Activated CD4-positive, alpha-beta T cell treated with anti-CD3 and anti-CD28 coated beads for 36 hours (primary cell): ENCODE results near the gene RRM1. TPM values are rescaled to one million over a fixed set of nuclear protein-coding genes. Genes with fewer than 3 reads are reported as not detected.

Experiments used
- ATAC-seq: fragments of 200-7000 bp; cut with Tn5 transposase; one replicate; pipeline ENCODE4 v1.10.0; 2021; ENCODE audit warnings: mild to moderate bottlenecking, moderate library complexity
- CTCF ChIA-PET: fragments of 350-600 bp; sonication (Branson Sonifier 250); formaldehyde crosslinking; loops from one replicate; lab custom pipeline; 2021; ENCODE audit warnings: antibody characterized with exemption; lab: Charles Lee
- POLR2A ChIA-PET: fragments of 350-600 bp; sonication (Branson Sonifier 250); formaldehyde crosslinking; loops from one replicate; lab custom pipeline; 2021; ENCODE audit warnings: antibody characterized with exemption, inconsistent platforms; lab: Charles Lee
- DNase-seq: peaks from one replicate; pipeline ENCODE4 v3.0.0-alpha.2; 2020
- H3K27ac Mint-ChIP-seq: one replicate; pipeline ENCODE4 v1.8.0; 2021; ENCODE audit warnings: mixed read lengths
- H3K27me3 Mint-ChIP-seq: one replicate; pipeline ENCODE4 v1.8.0; 2021; ENCODE audit warnings: mixed read lengths
- H3K36me3 Mint-ChIP-seq: one replicate; pipeline ENCODE4 v1.8.0; 2021; ENCODE audit warnings: low read depth, mixed read lengths
- H3K4me1 Mint-ChIP-seq: one replicate; pipeline ENCODE4 v1.8.0; 2021; ENCODE audit warnings: mixed read lengths
- H3K4me3 Mint-ChIP-seq: one replicate; pipeline ENCODE4 v1.8.0; 2021; ENCODE audit warnings: mild to moderate bottlenecking, moderate library complexity, mixed read lengths
- H3K9me3 Mint-ChIP-seq: one replicate; pipeline ENCODE4 v1.8.0; 2021; ENCODE audit warnings: low read depth, mixed read lengths
- intact Hi-C, 2 experiments: fragments of 100-400 bp; cut with DNase I in 1 of 2; cut with micrococcal nuclease in 1 of 2; formaldehyde crosslinking; loops; one replicate each; pipeline versions ENCODE4 v1.14.2 to v1.15.1; 2022 to 2024; cut with DNase I, micrococcal nuclease
- total RNA-seq, 2 experiments: library from RNA; stranded (reverse); gene quantifications; one replicate each; pipeline ENCODE4 v1.2.3, GENCODE V29; 2021

RRM1 gene
- total RNA-seq, 2 experiments from 2014 or later = 220 to 259 TPM

DNA sequence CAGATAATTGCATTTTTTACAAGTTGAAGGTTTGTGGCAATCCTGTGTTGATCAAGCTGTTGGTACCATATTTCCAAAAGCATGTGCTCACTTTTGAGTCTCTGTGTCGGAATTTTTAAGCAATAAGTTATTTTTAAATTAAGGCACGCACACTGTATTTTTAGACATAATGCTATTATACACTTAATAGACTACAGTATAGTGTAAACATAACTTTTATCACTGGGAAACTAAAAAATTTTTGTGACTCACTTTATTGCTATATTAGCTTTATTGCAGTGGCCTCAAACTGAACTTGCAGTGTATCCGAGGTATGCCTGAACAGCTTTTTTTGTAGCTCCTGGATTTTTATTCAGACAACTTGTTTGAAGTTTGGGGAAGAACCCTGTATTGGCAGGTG lies 31.3 kb upstream of the RRM1 start:
- Mint-ChIP-seq H3K4me3 (no peak overlapping the region), H3K4me1 (peaks cover 49% of the 10 kb centered on the region), H3K9me3 (no peaks in the 10 kb centered on the region), H3K27ac (no peak overlapping the region), H3K27me3 (no peaks in the 10 kb centered on the region), H3K36me3 (peaks cover 25% of the 10 kb centered on the region)
- intact Hi-C loops = no loop called here
- ATAC-seq (no peak), DNase-seq (no peak)
- CTCF ChIA-PET = interaction anchor here (0.8 to 2.7 kb wide), 8 partner anchors 9 to 255 kb away, joined by 3 to 21 read pairs (median 4); partner anchors contain the start of genes PGAP2 and STIM1
- POLR2A ChIA-PET = no interaction called here

DNA sequence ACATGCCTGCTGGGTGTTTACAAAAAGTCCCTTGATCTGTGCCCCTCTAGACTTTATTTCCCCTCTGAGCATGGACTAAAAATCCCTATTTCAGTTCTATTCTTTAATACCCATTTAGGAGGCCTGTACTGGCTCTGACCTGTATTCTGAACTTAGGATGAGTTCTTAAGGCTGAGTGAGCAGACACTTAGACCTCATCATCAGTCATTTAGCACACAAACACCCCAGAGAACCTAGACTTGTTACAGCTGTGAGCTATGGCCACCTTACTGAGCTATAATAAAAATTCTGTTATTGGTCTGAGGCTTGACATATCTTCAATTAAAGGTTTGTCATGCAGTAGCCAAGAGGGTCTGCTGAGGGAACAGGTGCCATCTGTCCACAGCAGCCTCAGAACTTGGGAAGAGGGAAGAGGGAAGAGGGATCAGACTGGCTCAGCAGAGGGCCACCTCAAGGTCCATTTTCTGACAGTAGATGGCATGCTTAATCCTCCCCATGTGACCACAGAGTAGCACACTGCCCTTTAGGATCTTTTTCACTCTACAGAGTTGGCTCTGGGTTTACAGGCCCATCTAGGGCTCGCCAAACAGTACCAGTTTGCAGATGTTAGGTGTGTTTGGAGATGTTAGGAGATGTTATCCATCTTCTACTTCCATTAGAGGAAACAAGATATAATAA lies 30.2 kb upstream of the RRM1 start:
- H3K27me3 Mint-ChIP-seq = no peaks in the 10 kb centered on the region
- H3K27ac Mint-ChIP-seq = no peak overlapping the region
- H3K9me3 Mint-ChIP-seq = no peaks in the 10 kb centered on the region
- no peak for DNase-seq
- H3K4me1 Mint-ChIP-seq = peaks cover 54% of the 10 kb centered on the region
- no peak for ATAC-seq
- intact Hi-C loops = no loop called here
- CTCF ChIA-PET = interaction anchor here (0.7 to 2.7 kb wide), 7 partner anchors 8 to 237 kb away, joined by 3 to 21 read pairs (median 4); partner anchors contain the start of gene STIM1
- no peak overlapping the region for H3K4me3 Mint-ChIP-seq
- POLR2A ChIA-PET = no interaction called here
- peaks cover 17% of the 10 kb centered on the region for H3K36me3 Mint-ChIP-seq

DNA sequence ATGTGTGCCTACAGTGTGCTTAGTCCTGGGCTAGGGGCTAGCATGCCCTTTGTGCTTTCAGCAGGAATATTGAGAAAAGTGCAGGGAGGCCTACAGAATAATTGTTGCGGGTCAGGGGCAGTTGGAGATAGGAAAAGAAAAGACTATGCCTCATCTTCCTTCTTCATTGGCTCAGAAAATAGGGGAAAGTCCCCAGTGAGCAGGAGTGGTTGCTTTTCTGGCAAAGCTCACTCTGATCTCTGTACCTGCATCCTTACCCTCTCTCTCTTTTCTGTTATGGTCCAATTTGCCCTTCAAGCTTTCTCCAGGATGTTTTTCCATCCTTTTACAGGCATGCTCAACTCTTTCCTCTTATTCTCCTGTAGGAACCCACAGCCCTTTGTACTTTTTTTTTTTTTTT lies 29.5 kb upstream of the RRM1 start:
- intact Hi-C loops = loop anchor here in 1 of 2 experiments (5.0 kb wide), 1 partner anchor 123 kb away; no protein-coding TSS in a partner anchor
- peak; percentile 76 for ATAC-seq
- H3K9me3 Mint-ChIP-seq = no peaks in the 10 kb centered on the region
- H3K27ac Mint-ChIP-seq = peak overlapping the region; percentile 63
- CTCF ChIA-PET = interaction anchor here (0.6 to 2.7 kb wide), 6 partner anchors 9 to 238 kb away, joined by 3 to 19 read pairs (median 4); partner anchors contain the start of gene STIM1
- H3K27me3 Mint-ChIP-seq = no peaks in the 10 kb centered on the region
- DNase-seq = peak; percentile 17
- peaks cover 59% of the 10 kb centered on the region for H3K4me1 Mint-ChIP-seq
- no peak overlapping the region for H3K4me3 Mint-ChIP-seq
- POLR2A ChIA-PET = interaction anchor here (0.6 kb wide), 1 partner anchor 27 kb away, joined by 3 read pairs; no protein-coding TSS in a partner anchor
- H3K36me3 Mint-ChIP-seq = peaks cover 14% of the 10 kb centered on the region

DNA sequence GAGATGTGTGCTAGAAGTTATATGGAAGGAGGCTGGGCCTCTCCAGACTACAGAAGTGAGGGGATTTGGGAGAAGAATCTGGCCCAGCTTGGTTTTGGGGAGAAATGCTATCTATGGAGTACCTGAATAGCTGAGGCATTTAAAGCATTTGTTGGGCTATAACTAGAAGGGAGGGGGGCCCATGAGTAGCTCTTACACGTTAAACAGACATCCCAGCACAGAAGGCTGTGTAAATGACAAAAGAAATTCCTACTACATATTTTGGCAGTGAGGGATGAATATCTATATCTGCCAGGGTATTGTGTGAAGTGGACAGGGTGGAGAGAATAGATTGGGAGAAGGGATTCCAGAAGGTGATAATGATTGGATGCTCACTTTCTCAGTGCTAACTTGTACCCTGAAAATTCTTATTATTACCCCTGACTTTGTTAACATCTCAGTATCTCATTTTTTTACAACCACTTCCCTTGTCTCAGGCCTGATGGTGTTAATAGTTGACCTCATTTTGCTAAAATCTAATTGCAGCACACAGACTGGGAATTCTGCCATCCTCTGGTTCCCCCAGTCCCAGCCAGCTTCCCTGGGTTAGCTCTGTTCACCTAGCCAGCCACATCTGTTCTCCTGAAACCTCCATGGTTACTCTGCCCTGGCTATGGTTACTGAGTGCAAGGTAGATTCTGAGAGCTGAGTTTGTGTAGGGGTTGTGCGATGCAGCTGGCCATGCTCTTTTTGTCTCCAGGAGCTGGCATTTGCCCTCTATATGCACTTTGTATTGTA lies 28.8 kb upstream of the RRM1 start:
- H3K4me3 Mint-ChIP-seq = no peak overlapping the region
- H3K36me3 Mint-ChIP-seq = peaks cover 13% of the 10 kb centered on the region
- peaks cover 59% of the 10 kb centered on the region for H3K4me1 Mint-ChIP-seq
- ChIA-PET CTCF (interaction anchor here (0.6 to 2.7 kb wide), 5 partner anchors 9 to 235 kb away, joined by 3 to 19 read pairs (median 4); partner anchors contain the start of gene STIM1), POLR2A (interaction anchor here (0.6 kb wide), 1 partner anchor 26 kb away, joined by 3 read pairs; no protein-coding TSS in a partner anchor)
- DNase-seq (no peak), ATAC-seq (no peak)
- H3K9me3 Mint-ChIP-seq = no peaks in the 10 kb centered on the region
- no peaks in the 10 kb centered on the region for H3K27me3 Mint-ChIP-seq
- intact Hi-C loops = loop anchor here in 1 of 2 experiments (5.0 kb wide), 1 partner anchor 123 kb away; no protein-coding TSS in a partner anchor
- peak overlapping the region; percentile 63 for H3K27ac Mint-ChIP-seq

DNA sequence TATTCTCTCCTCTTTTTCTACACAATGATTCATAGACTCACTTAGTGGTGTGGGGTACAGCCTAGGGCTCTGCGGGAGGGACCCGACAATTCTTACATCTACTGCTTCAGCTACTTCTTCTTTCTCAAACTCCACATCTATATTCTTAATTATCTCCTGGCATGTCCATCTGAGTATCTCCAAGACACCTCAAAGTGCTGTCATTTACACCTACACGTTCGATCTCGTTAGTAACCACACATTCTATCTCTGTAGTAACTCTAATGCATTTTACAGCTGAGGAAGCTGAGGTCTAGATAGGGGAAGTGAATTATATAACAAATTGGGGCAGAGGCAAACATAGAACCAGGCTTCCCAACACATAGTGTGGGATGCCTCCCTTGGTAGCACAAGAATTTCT lies 27.7 kb upstream of the RRM1 start:
- CTCF ChIA-PET = interaction anchor here (0.6 to 9.3 kb wide), 5 partner anchors 20 to 216 kb away, joined by 3 to 299 read pairs (median 4); partner anchors contain the start of gene STIM1
- peaks cover 57% of the 10 kb centered on the region for H3K4me1 Mint-ChIP-seq
- intact Hi-C loops = loop anchor here in 1 of 2 experiments (5.0 kb wide), 1 partner anchor 125 kb away; no protein-coding TSS in a partner anchor
- H3K9me3 Mint-ChIP-seq = no peaks in the 10 kb centered on the region
- POLR2A ChIA-PET = interaction anchor here (0.9 kb wide), 1 partner anchor 212 kb away, joined by 3 read pairs; no protein-coding TSS in a partner anchor
- DNase-seq (no peak), ATAC-seq (no peak)
- no peak overlapping the region for H3K4me3 Mint-ChIP-seq
- H3K36me3 Mint-ChIP-seq = peaks cover 12% of the 10 kb centered on the region
- H3K27ac Mint-ChIP-seq = no peak overlapping the region
- H3K27me3 Mint-ChIP-seq = no peaks in the 10 kb centered on the region

DNA sequence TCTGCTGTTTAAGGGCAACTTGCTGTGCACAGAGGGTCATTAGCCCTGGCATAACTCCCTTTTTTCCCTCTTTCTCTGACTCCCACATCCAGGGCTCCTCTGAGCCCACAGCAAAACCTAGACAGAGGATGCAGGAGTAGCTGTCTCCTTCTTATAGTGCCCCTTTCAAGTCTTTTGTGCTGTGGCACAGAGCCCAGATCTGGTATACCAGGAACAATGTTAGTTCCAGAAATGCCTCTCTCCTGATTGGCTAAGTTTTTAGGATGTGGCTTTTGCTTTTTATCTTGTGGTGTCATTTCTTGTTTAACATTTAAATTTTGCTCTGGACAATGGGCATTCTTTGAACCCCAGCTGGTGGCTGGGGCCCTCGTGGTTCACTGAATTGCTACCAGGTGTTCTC lies 25.6 kb upstream of the RRM1 start:
- intact Hi-C loops = loop anchor here in 1 of 2 experiments (5.0 kb wide), 1 partner anchor 127 kb away; no protein-coding TSS in a partner anchor
- Mint-ChIP-seq H3K27ac (no peak overlapping the region), H3K9me3 (no peaks in the 10 kb centered on the region), H3K4me3 (no peak overlapping the region), H3K36me3 (peaks cover 19% of the 10 kb centered on the region), H3K27me3 (no peaks in the 10 kb centered on the region), H3K4me1 (peaks cover 65% of the 10 kb centered on the region)
- POLR2A ChIA-PET = no interaction called here
- CTCF ChIA-PET = interaction anchor here (0.9 to 9.3 kb wide), 4 partner anchors 14 to 218 kb away, joined by 3 to 299 read pairs (median 4); partner anchors contain the start of gene STIM1
- ATAC-seq = no peak
- DNase-seq = no peak

DNA sequence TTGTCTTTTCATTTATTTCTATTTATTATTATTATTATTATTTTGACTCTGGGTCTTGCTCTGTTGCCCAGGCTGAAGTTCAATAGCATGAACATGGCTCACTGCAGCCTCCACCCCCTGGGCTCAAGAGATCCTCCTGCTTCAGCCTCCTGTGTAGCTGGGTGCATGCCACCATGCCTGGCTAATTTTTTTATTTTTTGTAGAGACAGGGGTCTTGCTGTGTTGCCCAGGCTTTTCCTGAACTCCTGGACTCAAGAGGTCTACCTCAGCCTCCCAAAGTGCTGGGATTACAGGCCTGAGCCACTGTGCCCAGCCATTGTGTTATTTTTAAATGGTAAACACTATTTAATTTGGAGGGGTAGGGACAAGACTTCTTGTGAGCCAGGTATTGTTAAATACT lies 23.3 kb upstream of the RRM1 start:
- ChIA-PET CTCF (interaction anchor here (0.6 to 9.3 kb wide), 21 partner anchors 8 to 286 kb away, joined by 3 to 299 read pairs (median 14); partner anchors contain the start of genes PGAP2, RHOG and STIM1), POLR2A (no interaction called here)
- H3K27me3 Mint-ChIP-seq = no peaks in the 10 kb centered on the region
- H3K4me1 Mint-ChIP-seq = peaks cover 52% of the 10 kb centered on the region
- no peak overlapping the region for H3K27ac Mint-ChIP-seq
- ATAC-seq (no peak), DNase-seq (no peak)
- peaks cover 25% of the 10 kb centered on the region for H3K36me3 Mint-ChIP-seq
- H3K4me3 Mint-ChIP-seq = no peak overlapping the region
- no peaks in the 10 kb centered on the region for H3K9me3 Mint-ChIP-seq
- intact Hi-C loops = no loop called here

DNA sequence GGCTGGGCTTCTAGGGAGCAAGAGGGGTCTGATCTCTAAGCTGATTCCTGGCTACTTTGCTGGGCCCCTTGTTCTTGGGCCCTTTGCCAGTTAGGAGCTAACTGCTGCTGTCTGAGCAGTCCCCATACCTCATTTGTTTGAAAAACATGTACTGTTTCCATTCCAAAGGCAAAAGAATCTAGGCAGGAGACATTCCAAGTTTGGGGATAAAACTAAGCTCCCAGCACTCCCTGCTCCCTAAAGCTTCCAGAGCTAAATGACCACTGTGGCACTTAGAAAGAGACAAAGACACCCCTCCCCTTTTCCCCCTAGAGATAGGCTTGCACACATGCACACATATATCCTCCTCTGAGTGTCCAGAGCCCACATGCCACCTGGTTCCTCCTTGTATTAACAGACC lies 22.7 kb upstream of the RRM1 start:
- no peak overlapping the region for H3K27ac Mint-ChIP-seq
- ATAC-seq (no peak), DNase-seq (no peak)
- H3K4me1 Mint-ChIP-seq = peaks cover 52% of the 10 kb centered on the region
- H3K27me3 Mint-ChIP-seq = no peaks in the 10 kb centered on the region
- CTCF ChIA-PET = interaction anchor here (0.6 to 9.3 kb wide), 43 partner anchors 8 to 299 kb away, joined by 3 to 299 read pairs (median 8); partner anchors contain the start of genes PGAP2, RHOG and STIM1
- no peaks in the 10 kb centered on the region for H3K9me3 Mint-ChIP-seq
- intact Hi-C loops = loop anchor here (1.0 kb wide), 3 partner anchors 217 to 248 kb away; partner anchors contain the start of gene STIM1 (in 1 of the 2)
- POLR2A ChIA-PET = interaction anchor here (1.2 to 2.4 kb wide), 2 partner anchors 223 to 231 kb away, joined by 4 to 13 read pairs; partner anchors contain the start of gene RHOG
- H3K4me3 Mint-ChIP-seq = no peak overlapping the region
- peaks cover 22% of the 10 kb centered on the region for H3K36me3 Mint-ChIP-seq

DNA sequence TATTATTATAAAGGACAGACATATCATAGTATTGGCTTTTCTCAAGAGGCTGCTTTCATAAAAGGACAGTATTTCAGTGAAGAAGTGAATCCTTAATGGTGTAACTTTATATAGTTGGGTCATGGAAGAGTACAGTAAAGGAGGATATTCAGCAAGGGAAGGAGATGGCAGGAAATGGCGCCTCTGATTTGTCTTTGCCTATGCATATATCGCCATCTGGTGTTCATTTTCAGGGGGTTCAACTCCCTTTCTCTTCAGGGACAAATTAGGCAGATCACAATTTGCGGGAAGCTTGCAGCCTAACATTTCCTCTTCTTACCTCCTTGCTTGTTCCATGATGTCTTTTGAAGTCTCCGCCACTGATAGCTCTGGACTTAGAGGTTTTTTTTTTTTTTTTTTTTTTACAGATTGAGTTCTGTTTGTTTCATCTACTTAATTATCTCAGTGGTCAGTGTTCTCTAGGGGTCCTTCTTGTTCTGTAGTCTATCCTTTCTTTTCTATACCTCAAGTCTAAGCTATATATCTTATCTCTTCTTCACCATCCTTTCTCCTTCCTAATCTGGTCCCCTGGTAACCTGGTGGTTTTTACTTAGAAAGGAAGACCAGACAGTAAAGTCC lies 21.8 kb upstream of the RRM1 start:
- DNase-seq = peak; percentile 62
- ATAC-seq = peak; percentile 75
- ChIA-PET CTCF (interaction anchor here (0.6 to 9.3 kb wide), 71 partner anchors 8 to 333 kb away, joined by 3 to 299 read pairs (median 5); partner anchors contain the start of genes PGAP2, RHOG and STIM1), POLR2A (interaction anchor here (0.9 to 2.4 kb wide), 3 partner anchors 15 to 231 kb away, joined by 3 to 13 read pairs (median 4); partner anchors contain the start of gene RHOG)
- Mint-ChIP-seq H3K4me3 (no peak overlapping the region), H3K27me3 (no peaks in the 10 kb centered on the region), H3K4me1 (peaks cover 48% of the 10 kb centered on the region), H3K36me3 (peaks cover 19% of the 10 kb centered on the region), H3K27ac (no peak overlapping the region), H3K9me3 (no peaks in the 10 kb centered on the region)
- intact Hi-C loops = loop anchor here (1.0 kb wide), 3 partner anchors 217 to 248 kb away; partner anchors contain the start of gene STIM1 (in 1 of the 2)

DNA sequence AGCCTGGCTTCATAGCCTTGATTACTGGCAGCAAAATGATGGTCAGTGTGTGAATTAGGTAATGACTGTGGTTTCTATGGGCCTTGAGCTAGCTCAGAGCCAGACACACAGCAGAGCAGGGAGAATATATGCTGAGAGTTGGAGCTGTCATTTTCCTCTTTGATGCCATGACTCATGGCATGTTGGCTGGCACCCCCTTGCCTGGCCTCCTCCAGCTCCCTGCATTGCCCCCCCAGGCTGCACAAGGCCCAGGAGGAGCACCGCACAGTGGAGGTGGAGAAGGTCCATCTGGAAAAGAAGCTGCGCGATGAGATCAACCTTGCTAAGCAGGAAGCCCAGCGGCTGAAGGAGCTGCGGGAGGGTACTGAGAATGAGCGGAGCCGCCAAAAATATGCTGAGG lies 20.3 kb upstream of the RRM1 start:
- H3K27ac Mint-ChIP-seq = no peak overlapping the region
- ChIA-PET CTCF (interaction anchor here (0.5 to 9.3 kb wide), 16 partner anchors 9 to 289 kb away, joined by 3 to 299 read pairs (median 12); partner anchors contain the start of genes PGAP2, RHOG and STIM1), POLR2A (interaction anchor here (2.4 kb wide), 1 partner anchor 233 kb away, joined by 13 read pairs; the partner anchor contains the start of gene RHOG)
- ATAC-seq (no peak), DNase-seq (no peak)
- intact Hi-C loops = no loop called here
- peaks cover 18% of the 10 kb centered on the region for H3K36me3 Mint-ChIP-seq
- H3K4me3 Mint-ChIP-seq = no peak overlapping the region
- H3K9me3 Mint-ChIP-seq = no peaks in the 10 kb centered on the region
- H3K27me3 Mint-ChIP-seq = no peaks in the 10 kb centered on the region
- peaks cover 38% of the 10 kb centered on the region for H3K4me1 Mint-ChIP-seq
